NCI-H1092 treated with DMSO at 0.1 percent for 48 hours (cell line): ENCODE measurements around the gene DCUN1D5.
A peak's percentile ranks its signal among the peaks of the same experiment; 100 is the strongest.
"Not testable (repeated sequence)": the region's sequence is repeated elsewhere in the genome, so short reads cannot be mapped to it uniquely, and the experiment has no call there.

ENCODE experiments used
- DNase-seq: peaks from one replicate; lab custom pipeline; 2025; lab: John Stamatoyannopoulos, UW

DCUN1D5 gene

GRCh38 chr11:103055221-103055890, 36.6 kb downstream of the DCUN1D5 start:
- peak; percentile 27 for DNase-seq

- DNase-seq, result no peak
Observed at GRCh38 chr11:103053997-103054396, 38.0 kb downstream of the DCUN1D5 start.

- DNase-seq, result no peak
Observed at GRCh38 chr11:103051981-103052380, 40.0 kb downstream of the DCUN1D5 start.

DNA sequence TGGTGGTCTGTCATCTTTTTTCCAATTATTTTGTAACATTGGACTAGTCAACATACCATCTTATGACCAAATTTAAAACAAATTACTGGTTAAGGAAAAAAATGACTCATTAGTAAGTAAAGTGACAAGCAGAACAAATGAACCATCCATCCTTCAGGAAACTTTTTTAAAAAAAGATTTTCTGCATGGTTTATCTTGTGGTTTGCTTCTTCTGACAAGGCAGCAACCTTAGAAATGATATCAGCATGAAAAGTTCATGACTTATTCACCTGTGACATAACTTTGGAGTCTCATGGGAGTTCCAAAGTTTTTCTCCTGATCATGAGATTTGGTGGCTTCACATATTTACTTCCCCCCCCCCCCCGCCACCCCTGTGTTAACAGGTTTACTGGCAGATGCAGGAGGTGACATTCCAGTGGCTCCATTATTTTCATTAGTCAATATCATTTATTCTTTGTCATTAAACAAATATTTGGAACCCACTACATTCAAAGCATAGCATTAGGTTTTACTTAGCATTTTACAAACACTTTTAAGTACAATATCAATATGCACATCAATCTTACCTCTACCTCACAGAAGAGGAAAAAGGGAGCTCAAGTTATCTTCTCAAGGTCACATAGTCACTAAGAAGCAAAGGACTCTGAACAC, 40.7 kb downstream of the DCUN1D5 start:
- DNase-seq, result no peak

DNA sequence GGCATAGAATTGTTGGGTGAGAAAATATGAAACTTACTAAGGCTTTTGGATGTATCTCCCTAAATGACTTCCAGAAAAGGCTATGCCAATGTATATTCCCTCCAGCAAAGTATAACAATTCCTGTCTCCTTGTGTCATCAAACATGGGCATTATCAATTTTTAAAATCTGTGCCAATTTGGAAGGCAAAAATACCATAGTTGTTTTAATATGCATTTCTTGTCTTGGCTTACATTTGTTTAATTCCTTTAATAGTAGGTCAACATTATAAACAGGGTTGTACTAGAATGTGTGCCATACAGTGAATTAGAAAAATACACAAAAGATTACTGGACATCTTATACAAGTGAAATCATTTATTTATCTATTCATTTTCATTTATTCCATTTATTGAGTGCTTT, 41.6 kb downstream of the DCUN1D5 start:
- no peak for DNase-seq

DNA sequence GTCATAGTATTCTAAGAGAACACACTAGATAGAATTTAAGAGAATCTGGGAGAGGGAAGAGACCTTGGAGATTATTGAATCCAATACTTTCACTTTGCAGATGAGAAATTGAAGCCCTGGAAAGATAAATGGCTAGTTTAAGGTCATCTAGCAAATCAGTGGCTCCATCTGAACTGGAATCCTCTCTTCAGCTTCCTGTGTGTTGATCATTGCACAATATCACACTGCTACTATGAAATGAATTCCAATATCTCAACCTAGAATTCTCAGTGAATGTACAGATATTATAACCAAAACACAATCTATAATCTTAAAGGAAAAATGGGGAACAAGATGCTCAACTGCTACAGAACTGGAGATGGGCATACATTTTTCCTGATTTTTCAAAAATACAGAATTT, 44.1 kb downstream of the DCUN1D5 start:
- no peak for DNase-seq

- no peak for DNase-seq
Observed at GRCh38 chr11:103043826-103044678, 47.9 kb downstream of the DCUN1D5 start.

DNA sequence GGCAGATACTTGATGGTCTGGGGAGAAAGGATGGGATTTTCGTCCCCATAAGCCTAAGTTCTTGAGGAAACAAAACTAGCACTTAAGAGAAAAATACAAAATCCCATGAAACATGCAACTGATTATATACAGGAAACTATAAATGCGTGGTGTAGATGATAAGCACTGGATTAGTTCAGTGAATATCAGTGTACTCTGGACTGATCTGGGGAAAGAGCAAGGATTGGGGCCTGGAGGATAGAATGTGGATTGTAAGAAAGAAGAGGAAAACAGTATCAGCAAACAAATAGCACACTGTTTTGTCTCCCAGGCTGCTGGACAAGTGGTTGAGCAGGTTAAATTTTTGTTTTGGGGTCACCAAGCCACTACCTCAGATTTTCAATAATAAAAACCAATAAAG, 49.8 kb downstream of the DCUN1D5 start:
- no peak for DNase-seq

DNA sequence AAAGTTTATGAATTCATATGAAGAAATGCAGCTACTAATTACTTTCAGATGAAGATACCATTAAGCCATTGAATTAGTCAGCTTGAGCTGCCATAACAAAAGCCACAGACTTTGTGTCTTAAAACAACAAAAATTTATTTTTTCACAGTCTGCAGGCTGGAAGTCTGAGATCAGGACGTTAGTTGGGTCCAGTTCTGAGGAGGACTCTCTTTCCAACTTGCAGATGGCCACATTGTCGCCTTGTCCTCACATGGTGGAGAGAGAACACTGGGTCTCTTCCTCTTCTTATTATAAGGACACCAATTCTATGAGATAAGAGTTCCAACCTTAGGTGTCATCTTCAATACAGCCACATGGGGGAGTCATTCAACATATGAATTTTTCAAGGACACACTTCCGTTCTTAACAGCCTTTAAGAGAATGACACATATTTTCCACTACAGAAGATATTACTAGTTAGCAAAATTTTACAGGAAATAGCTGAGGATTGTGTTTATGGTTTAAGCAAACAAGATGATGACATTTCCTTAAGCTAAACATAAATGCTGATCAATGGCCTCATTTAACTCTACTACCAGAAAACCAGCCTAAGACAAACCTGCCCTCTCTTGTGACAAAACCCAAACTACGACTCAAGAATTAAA, 56.0 kb downstream of the DCUN1D5 start:
- peak; percentile 65 for DNase-seq

DNA sequence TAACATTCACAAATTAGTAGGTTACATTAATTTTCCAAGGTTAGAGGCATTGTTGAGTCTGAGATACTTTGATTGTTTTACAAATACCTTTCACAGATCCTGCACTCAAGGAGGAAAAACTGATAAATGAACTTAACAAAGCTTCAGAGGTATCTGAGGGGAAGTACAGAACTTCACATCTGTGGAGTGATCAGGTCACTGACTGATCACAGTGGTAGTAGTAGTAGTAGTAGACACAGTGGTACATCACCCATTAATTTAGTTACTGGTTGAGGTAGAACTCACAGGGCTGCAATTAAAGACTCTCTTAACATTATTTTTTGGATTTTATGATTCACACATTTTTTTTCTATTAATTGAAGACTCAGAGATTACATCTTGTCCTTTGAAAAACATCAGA, 56.7 kb downstream of the DCUN1D5 start:
- DNase-seq, result no peak

DNA sequence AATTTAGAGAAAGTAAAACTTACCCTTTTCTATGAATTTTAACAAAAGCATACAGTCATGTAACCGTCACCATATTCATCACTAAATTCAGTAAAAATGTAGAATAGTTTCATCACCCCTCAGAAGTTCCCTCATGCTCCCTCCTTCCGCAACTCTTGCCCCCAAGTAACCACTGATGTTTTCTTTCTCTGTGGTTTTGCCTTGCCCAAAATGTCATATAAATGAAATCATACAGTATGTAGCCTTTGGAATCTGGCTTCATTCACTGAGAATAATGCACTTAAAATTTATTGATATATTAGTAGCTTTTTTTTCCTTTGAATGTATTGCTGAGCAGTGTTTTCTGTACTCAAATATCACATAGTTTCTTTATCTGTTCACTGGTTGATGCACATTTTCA, 60.1 kb downstream of the DCUN1D5 start:
- DNase-seq, result no peak

DNA sequence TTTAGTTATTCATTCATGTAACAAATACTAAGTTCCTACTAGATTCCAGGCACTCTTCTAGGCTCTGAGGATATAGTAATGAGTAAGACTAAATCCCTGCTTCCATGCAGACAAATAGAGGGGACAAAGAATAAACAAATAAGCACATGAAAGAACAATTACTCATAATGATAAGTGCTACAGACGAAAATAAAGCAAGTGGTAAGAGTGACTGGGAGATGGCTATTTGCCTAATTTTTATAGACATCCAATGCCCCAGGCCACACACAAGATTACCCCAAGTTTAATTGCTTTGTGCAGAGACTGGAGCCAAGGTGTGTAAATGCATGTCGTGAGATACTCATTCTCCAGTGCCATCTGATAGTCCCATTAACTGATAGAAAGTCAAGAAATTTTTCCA, 62.6 kb downstream of the DCUN1D5 start:
- DNase-seq, result no peak

- not testable (repeated sequence) for DNase-seq
Observed at GRCh38 chr11:103028304-103029020, 63.5 kb downstream of the DCUN1D5 start.

GRCh38 chr11:103024086-103024485, 67.9 kb downstream of the DCUN1D5 start:
- no peak for DNase-seq

DNA sequence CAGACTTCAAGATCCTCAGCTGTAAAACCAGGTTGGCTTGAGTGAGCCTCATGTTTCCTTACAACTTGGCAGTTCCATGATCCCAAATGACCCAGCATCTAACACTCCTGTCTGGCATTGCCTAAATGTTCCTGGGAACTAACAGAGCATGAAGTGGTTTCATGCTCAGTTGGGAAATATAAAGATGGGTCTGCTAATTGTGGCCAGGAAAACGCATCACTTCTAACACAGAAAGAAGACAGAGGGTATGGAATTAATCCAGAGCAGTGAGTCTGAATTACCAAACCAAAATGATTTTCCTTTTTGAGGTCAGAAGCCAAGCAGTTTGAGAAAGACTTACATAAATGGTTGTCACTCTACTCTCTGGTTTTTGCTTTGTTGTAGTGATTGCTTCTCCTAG, 75.9 kb downstream of the DCUN1D5 start:
- no peak for DNase-seq

DNA sequence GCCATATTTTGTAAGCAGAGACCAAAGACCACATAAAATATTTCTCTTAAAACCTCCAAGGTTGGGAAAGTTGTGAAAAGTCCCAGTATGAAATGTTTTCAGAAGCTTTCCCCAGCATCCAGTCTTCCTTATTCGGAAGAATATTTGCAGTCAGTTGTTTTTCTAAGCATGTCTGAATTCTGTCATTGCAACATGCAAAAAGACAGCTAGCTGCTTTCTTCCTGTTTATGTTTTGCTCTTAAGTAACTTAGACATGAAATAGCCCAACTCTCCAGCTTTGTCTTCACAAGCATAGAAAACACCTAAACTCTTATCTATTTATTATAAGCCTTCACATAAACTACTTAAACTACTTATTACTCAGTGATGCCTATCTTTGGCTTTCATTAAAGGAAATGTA, 78.5 kb downstream of the DCUN1D5 start:
- DNase-seq, result no peak
